K562 (cell line): ENCODE measurements around the gene ATP5MC3. TPM values are rescaled to one million over a fixed set of nuclear protein-coding genes. Genes with fewer than 3 reads are reported as not detected.

ENCODE experiments used
- CHD1 ChIP-seq: fragments of 200-600 bp; sonication (generic); IDR thresholded peaks from one replicate; pipeline ENCODE4 v1.6.1; 2012; ENCODE audit warnings: mild to moderate bottlenecking, moderate library complexity, low read length, inconsistent platforms
- CREB1 ChIP-seq, 2 experiments: sonication (generic) in 1 of 2; formaldehyde crosslinking in 1 of 2; IDR thresholded peaks; 2 replicates each; pipeline versions ENCODE4 v1.6.1 to v1.8.0; 2012 to 2022; ENCODE audit warnings: inconsistent platforms in 1 of 2, mild to moderate bottlenecking in 1 of 2, missing genetic modification reagents in 1 of 2, moderate library complexity in 1 of 2
- DLX4 ChIP-seq: fragments of 250-450 bp; sonication (Bioruptor Pico); IDR thresholded peaks from 2 replicates; pipeline ENCODE4 v1.6.1; 2021; ENCODE audit warnings: mild to moderate bottlenecking
- E2F3 ChIP-seq: fragments of 250-450 bp; sonication (Bioruptor Pico); IDR thresholded peaks from 2 replicates; pipeline ENCODE4 v1.4.0; 2020; ENCODE audit warnings: mild to moderate bottlenecking
- ETS1 ChIP-seq: conservative IDR thresholded peaks from 2 replicates; pipeline ENCODE4 v1.6.1; 2011; ENCODE audit warnings: low read depth, mild to moderate bottlenecking, low read length; ENCODE audit not compliant: control insufficient read depth
- HDAC3 ChIP-seq: fragments of 450-650 bp; IDR thresholded peaks from 2 replicates; pipeline ENCODE4 v1.6.1; 2018; ENCODE audit warnings: borderline replicate concordance, mild to moderate bottlenecking, moderate library complexity; ENCODE audit not compliant: partially characterized antibody
- ID3 ChIP-seq, 2 experiments: fragments of 250-450 bp in 1 of 2; fragments of 450-650 bp in 1 of 2; sonication (Bioruptor Pico) in 1 of 2; IDR thresholded peaks; 2 replicates each; pipeline versions ENCODE4 v1.6.1 to v1.8.0; 2016 to 2021; ENCODE audit warnings: mild to moderate bottlenecking in 2 of 2, moderate library complexity in 2 of 2, missing compliant biosample characterization in 1 of 2, missing genetic modification characterization in 1 of 2
- MLLT1 ChIP-seq, 2 experiments: fragments of 450-650 bp; IDR thresholded peaks; 2 replicates each; pipeline ENCODE4 v1.6.1; 2016
- NFXL1 ChIP-seq: fragments of 450-650 bp; formaldehyde crosslinking; IDR thresholded peaks from 2 replicates; pipeline ENCODE4 v1.4.0; 2021; ENCODE audit warnings: mild to moderate bottlenecking
- NUFIP1 ChIP-seq: fragments of 450-650 bp; IDR thresholded peaks from 2 replicates; pipeline ENCODE4 v1.6.1; 2018; ENCODE audit not compliant: partially characterized antibody
- POLR2A ChIP-seq: fragments of 450-650 bp; conservative IDR thresholded peaks from 2 replicates; pipeline ENCODE4 v1.6.1; 2016
- RFX5 ChIP-seq: IDR thresholded peaks from 2 replicates; pipeline ENCODE4 v1.6.1; 2011; ENCODE audit warnings: low read depth, mild to moderate bottlenecking, improper control_type of control experiment, low read length
- TAF9B ChIP-seq: fragments of 450-650 bp; IDR thresholded peaks from 2 replicates; pipeline ENCODE4 v1.6.1; 2018; ENCODE audit warnings: mild to moderate bottlenecking; ENCODE audit not compliant: partially characterized antibody
- TCF3 ChIP-seq: sonication (generic); formaldehyde crosslinking; IDR thresholded peaks from 2 replicates; pipeline ENCODE4 v1.4.0; 2020; ENCODE audit warnings: mild to moderate bottlenecking, missing genetic modification reagents
- TRIM24 ChIP-seq, 2 experiments: fragments of 450-650 bp; IDR thresholded peaks; 2 replicates each; pipeline ENCODE4 v1.6.1; 2016
- ZBTB11 ChIP-seq, 3 experiments: fragments of 200-800 bp in 1 of 3; fragments of 250-450 bp in 1 of 3; fragments of 450-650 bp in 1 of 3; sonication (Bioruptor Pico) in 1 of 3; sonication (Bioruptor generic) in 1 of 3; formaldehyde crosslinking in 1 of 3; IDR thresholded peaks; 2 replicates each; pipeline versions ENCODE4 v1.6.1 to v1.8.0; 2016 to 2022; ENCODE audit warnings: mild to moderate bottlenecking in 2 of 3, missing genetic modification characterization in 2 of 3, missing compliant biosample characterization in 1 of 3, moderate library complexity in 1 of 3
- ZNF133 ChIP-seq: fragments of 250-450 bp; sonication (Bioruptor Pico); IDR thresholded peaks from 2 replicates; pipeline ENCODE4 v1.4.0; 2020; ENCODE audit warnings: mild to moderate bottlenecking
- ZNF398 ChIP-seq: fragments of 250-450 bp; sonication (Bioruptor Pico); IDR thresholded peaks from 2 replicates; pipeline ENCODE4 v1.8.0; 2021; ENCODE audit warnings: moderate library complexity, mild to moderate bottlenecking, inconsistent platforms
- ZZZ3 ChIP-seq: fragments of 450-650 bp; IDR thresholded peaks from 2 replicates; pipeline ENCODE4 v1.6.1; 2016; ENCODE audit warnings: antibody characterized with exemption, mild to moderate bottlenecking, moderate library complexity
- polyA plus RNA-seq, 8 experiments: library from polyadenylated mRNA; depleted of rRNA in 4 of 8; stranded (reverse) in 5 of 8; unstranded in 3 of 8; fragments of >200 nt; fragmentation: Nextera tagmentation in 2 of 8; fragmentation: Illumina TruSeq in 1 of 8; extraction: Ambion mirVana in 2 of 8; extraction: Trizol in 1 of 8; gene quantifications; 2 replicates each; pipeline versions ENCODE4 v1.2.1 to v1.2.3, GENCODE V29; 2011 to 2014; ENCODE audit warnings: inconsistent platforms in 1 of 8, missing spikeins in 1 of 8
- total RNA-seq, 7 experiments: library from RNA; depleted of rRNA in 6 of 7; stranded (reverse); fragments of >200 nt in 6 of 7; fragmentation: Illumina TruSeq in 2 of 7; extraction: Trizol in 2 of 7; gene quantifications; 2 replicates each; pipeline versions ENCODE4 v1.2.1 to v1.2.3, GENCODE V29; 2011 to 2021; ENCODE audit warnings: low replicate concordance in 1 of 7

The ATP5MC3 gene
- total and polyA plus RNA-seq, 9 of the 15 experiments (the other 6 are each of a cell fraction or from before 2014, with no cell fraction given) = 423 to 2,565 (median 1,012) TPM

GRCh38 chr2:175180701-175181103 is 808 bp downstream of the ATP5MC3 start (continued):
- no peak for TF ChIP-seq ZBTB11 (CRISPR knock-in tag; IDR thresholded peaks at IDR 0.05)
- no peak for TF ChIP-seq ZNF398 (CRISPR knock-in tag)
- TF ChIP-seq RFX5 = no peak
- no peak for TF ChIP-seq DLX4 (CRISPR knock-in tag)
- TF ChIP-seq E2F3 (CRISPR knock-in tag) = no peak
- 0 out of 2 replicates have a peak, but pooled peaks have one; percentile 26 for TF ChIP-seq ETS1
- TF ChIP-seq POLR2A = no peak
- peak; percentile 28 for TF ChIP-seq CHD1
- TF ChIP-seq ZZZ3 = peak; percentile 93
- no peak for TF ChIP-seq TAF9B
- no peak for TF ChIP-seq NUFIP1
- peak in 1 of 2 experiments; percentile 8; a peak in 1 of 4 replicates for TF ChIP-seq TRIM24 (IDR thresholded peaks at IDR 0.05)
- TF ChIP-seq CREB1 (IDR thresholded peaks at IDR 0.05) = 0 out of 2 replicates have a peak, but pooled peaks have one; percentile 12
- TF ChIP-seq CREB1 (CRISPR knock-in tag; IDR thresholded peaks at IDR 0.05) = no peak
- TF ChIP-seq HDAC3 = no peak
- TF ChIP-seq TCF3 (CRISPR knock-in tag) = no peak
- 0 out of 2 replicates have a peak, but pooled peaks have one; percentile 30 for TF ChIP-seq ZNF133 (CRISPR knock-in tag)
- TF ChIP-seq NFXL1 = no peak
- TF ChIP-seq ID3 (CRISPR knock-in tag; IDR thresholded peaks at IDR 0.05) = no peak
- 0 out of 2 replicates have a peak, but pooled peaks have one; percentile 35 for TF ChIP-seq ID3 (tag; IDR thresholded peaks at IDR 0.05)
- peak; percentile 49 to 91; a peak in 3 of 4 replicates for TF ChIP-seq MLLT1 (IDR thresholded peaks at IDR 0.05)
